LNCaP clone FGC (cell line): ENCODE data around the gene IBTK.
"Not testable (repeated sequence)": the region's sequence is repeated elsewhere in the genome, so short reads cannot be mapped to it uniquely, and the experiment has no call there.

Source experiments
- DNase-seq: peaks from one replicate; pipeline ENCODE4 v3.0.0-alpha.2; 2011; ENCODE audit warnings: low read depth
- H3K4me3 ChIP-seq: 2 replicates; pipeline ENCODE4 v1.5.1; 2011; ENCODE audit warnings: mild to moderate bottlenecking, low read depth, low read length, control low read depth
- TF ChIP-seq, protein P1 (sequence below): IDR thresholded peaks from 2 replicates; pipeline ENCODE4 v1.5.1; 2012; ENCODE audit warnings: mild to moderate bottlenecking; ENCODE audit not compliant: control insufficient read depth, insufficient read depth; ENCODE audit errors: extremely low read depth

The IBTK gene

DNA sequence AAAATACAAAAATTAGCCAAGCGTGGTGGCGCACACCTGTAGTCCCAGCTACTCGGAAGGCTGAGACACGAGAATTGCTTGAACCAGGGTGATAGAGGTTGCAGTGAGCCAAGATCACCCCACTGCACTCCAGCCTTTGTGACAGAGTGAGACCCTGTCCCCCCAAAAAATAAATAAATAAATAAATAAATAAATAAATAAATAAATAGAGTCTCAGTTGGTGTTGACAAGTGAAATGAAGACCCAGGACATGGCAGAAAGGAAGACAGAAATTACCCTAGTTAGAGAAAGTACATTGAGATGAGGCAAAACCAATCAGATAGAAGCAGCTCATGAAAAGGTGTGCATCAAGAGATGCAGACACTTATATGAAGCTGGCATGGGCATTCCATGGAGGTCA lies 105.0 kb downstream of the IBTK start:
- TF ChIP-seq, protein P1, sequence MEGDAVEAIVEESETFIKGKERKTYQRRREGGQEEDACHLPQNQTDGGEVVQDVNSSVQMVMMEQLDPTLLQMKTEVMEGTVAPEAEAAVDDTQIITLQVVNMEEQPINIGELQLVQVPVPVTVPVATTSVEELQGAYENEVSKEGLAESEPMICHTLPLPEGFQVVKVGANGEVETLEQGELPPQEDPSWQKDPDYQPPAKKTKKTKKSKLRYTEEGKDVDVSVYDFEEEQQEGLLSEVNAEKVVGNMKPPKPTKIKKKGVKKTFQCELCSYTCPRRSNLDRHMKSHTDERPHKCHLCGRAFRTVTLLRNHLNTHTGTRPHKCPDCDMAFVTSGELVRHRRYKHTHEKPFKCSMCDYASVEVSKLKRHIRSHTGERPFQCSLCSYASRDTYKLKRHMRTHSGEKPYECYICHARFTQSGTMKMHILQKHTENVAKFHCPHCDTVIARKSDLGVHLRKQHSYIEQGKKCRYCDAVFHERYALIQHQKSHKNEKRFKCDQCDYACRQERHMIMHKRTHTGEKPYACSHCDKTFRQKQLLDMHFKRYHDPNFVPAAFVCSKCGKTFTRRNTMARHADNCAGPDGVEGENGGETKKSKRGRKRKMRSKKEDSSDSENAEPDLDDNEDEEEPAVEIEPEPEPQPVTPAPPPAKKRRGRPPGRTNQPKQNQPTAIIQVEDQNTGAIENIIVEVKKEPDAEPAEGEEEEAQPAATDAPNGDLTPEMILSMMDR, result no peak
- DNase-seq, result no peak
- H3K4me3 ChIP-seq, result no peak overlapping the region

DNA sequence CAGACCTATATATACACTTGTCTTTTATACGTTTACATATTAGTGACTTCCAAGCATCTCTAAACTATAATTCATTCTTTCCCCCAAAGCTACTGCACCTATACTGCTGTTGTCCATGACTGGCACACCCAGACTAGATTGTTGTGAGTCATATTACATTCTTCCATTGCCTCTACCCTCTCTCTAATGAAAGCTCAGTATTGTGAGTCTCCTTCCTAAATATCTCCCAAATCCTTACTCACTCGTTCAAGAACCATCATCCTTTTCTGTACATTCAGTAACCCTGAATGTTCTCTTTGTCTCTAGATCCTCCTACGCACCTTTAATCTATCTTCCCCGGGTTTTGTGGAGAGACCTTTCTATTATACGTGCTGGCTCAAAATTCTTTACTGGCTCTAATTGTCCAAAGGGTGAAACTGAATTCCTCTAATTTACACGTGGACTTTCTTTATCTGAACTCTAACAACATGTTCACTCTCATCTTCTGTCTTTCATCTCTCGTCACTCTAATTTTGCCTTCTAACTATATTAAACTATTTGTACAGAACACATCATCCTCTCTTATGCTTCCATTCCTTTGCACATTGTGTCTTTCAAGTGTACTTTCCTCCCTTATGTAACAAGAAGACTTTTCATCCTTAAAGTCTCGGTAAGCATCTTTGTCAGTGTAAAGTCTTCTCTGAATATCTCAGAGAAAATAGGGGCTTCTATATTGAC lies 109.3 kb downstream of the IBTK start:
- TF ChIP-seq, protein P1, result no peak
- DNase-seq, result no peak
- H3K4me3 ChIP-seq, result no peak overlapping the region

DNA sequence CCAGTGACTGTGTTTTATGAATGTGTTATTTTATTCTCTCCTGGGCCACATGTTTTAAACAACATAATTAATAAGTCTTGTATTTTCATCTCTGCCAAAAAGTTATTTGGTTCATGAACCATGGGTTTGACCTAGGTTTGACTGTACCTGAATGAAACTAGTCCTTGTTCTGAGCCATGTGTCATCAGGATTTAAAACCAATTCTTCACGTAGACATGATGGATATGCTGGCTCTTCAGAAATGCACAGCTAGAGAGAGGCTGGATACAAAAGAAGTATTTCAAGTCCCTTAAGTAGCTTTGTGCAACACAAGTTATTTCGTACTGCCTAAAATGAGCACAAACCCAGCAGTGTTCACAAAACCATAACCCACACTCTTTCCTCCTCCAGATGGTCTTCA lies 116.1 kb downstream of the IBTK start:
- H3K4me3 ChIP-seq, result no peak overlapping the region
- TF ChIP-seq, protein P1, result no peak
- DNase-seq, result no peak

DNA sequence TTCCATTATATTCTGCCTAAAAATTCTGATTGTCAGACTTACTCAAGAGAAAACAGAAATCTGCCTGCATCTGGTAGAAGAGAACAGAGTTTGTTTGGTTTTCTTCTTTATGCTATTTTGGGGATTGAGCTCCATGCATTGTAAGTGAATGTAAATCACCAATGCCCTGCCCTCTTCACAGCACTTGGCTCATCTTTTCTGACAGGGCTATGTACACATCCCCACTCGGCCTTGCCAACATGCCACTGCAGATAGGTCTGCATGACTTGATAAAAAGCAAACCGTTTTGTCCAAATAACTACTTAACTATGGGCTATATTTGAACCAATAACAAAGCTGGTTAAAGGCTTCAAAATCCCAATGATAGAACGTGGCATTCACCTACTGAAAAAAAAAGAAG lies 117.7 kb downstream of the IBTK start:
- DNase-seq, result no peak
- no peak overlapping the region for H3K4me3 ChIP-seq
- TF ChIP-seq, protein P1, result no peak

DNA sequence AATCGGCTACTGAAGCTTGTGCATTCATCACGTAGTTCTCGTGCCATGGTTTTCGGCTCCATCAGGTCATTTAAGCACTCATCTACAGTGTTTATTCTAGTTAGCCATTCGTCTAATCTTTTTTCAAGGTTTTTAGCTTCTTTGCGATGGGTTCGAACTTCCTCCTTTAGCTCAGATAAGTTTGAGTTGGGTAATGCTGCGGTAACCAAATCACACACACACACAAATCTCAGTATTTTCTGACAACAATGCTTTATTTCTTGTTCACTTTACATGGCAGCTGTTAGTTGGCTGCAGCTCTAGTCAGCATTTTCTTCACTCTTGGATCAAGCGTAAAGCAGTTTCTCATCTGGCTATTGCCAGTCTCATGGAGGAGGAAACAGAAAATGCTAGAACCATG lies 118.6 kb downstream of the IBTK start:
- not testable (repeated sequence) for H3K4me3 ChIP-seq, DNase-seq

DNA sequence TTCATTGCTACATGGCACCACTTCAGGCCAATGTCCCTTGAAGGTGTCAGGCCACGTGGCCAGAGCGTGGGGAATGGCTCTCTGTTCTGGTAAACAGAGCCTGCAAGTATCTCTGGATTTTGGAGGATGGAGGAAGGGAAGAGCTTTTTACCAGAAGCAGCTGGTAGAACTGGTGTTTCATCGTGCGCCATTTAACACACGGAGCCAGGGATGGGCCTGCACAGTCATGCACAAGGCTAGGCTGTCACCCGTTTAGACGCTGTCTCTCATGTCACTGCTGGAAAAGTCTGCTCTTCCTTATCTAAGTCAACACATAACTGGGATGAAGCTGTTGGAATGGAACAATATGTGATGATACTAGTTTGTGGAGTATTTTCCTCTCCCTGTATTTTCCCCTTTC lies 123.9 kb downstream of the IBTK start:
- DNase-seq, result no peak
- TF ChIP-seq, protein P1, result no peak
- H3K4me3 ChIP-seq, result no peak overlapping the region
